ENCODE data around the gene NBEAL2.

Gene NBEAL2

GRCh38 chr3:46947546-46947901 lies 31.9 kb upstream of the NBEAL2 start:
- no peak for DNase-seq (ENCODE audit: insufficient read length)
- FAIRE-seq = no peak
- TF ChIP-seq POLR2AphosphoS5 (IDR thresholded peaks at IDR 0.05; ENCODE audit: low read depth, low read length) (no peak), TAF1 (IDR thresholded peaks at IDR 0.05; ENCODE audit: borderline replicate concordance, low read depth, low read length) (no peak), POLR2A (IDR thresholded peaks at IDR 0.05; ENCODE audit: low read depth, low read length) (no peak)

- TF ChIP-seq POLR2A (IDR thresholded peaks at IDR 0.05; ENCODE audit: low read depth, low read length) (no peak), POLR2AphosphoS5 (IDR thresholded peaks at IDR 0.05; ENCODE audit: low read depth, low read length) (no peak), TAF1 (IDR thresholded peaks at IDR 0.05; ENCODE audit: borderline replicate concordance, low read depth, low read length) (no peak)
- no peak for DNase-seq (ENCODE audit: insufficient read length)
- no peak for FAIRE-seq
These were observed 31.3 kb upstream of the NBEAL2 start for GRCh38 chr3:46947981-46948791.

GRCh38 chr3:46948830-46949671 lies 30.4 kb upstream of the NBEAL2 start:
- FAIRE-seq (peak; percentile 87), DNase-seq (ENCODE audit: insufficient read length) (no peak)
- no peak for TF ChIP-seq TAF1 (IDR thresholded peaks at IDR 0.05; ENCODE audit: borderline replicate concordance, low read depth, low read length)
- TF ChIP-seq POLR2A (IDR thresholded peaks at IDR 0.05; ENCODE audit: low read depth, low read length) = no peak
- no peak; the same call in 1 of the 2 replicates for TF ChIP-seq POLR2AphosphoS5 (IDR thresholded peaks at IDR 0.05; ENCODE audit: low read depth, low read length)

- no peak for FAIRE-seq
- no peak for TF ChIP-seq TAF1 (IDR thresholded peaks at IDR 0.05; ENCODE audit: borderline replicate concordance, low read depth, low read length)
- TF ChIP-seq POLR2A (IDR thresholded peaks at IDR 0.05; ENCODE audit: low read depth, low read length) = no peak
- TF ChIP-seq POLR2AphosphoS5 (IDR thresholded peaks at IDR 0.05; ENCODE audit: low read depth, low read length) = no peak
These were observed 29.3 kb upstream of the NBEAL2 start for GRCh38 chr3:46950177-46950576.

GRCh38 chr3:46950650-46951241 lies 28.7 kb upstream of the NBEAL2 start:
- DNase-seq (ENCODE audit: insufficient read length) (no peak), FAIRE-seq (no peak)
- TF ChIP-seq TAF1 (IDR thresholded peaks at IDR 0.05; ENCODE audit: borderline replicate concordance, low read depth, low read length) (no peak), POLR2AphosphoS5 (IDR thresholded peaks at IDR 0.05; ENCODE audit: low read depth, low read length) (no peak), POLR2A (IDR thresholded peaks at IDR 0.05; ENCODE audit: low read depth, low read length) (no peak)

More at GRCh38 chr3:46950177-46950576, 29.3 kb upstream of the NBEAL2 start:
- no peak for DNase-seq (ENCODE audit: insufficient read length)

- TF ChIP-seq POLR2AphosphoS5 (IDR thresholded peaks at IDR 0.05; ENCODE audit: low read depth, low read length) (no peak), POLR2A (IDR thresholded peaks at IDR 0.05; ENCODE audit: low read depth, low read length) (no peak), TAF1 (IDR thresholded peaks at IDR 0.05; ENCODE audit: borderline replicate concordance, low read depth, low read length) (no peak)
- FAIRE-seq = peak; percentile 40
- DNase-seq (ENCODE audit: insufficient read length) = no peak
These were observed 26.7 kb upstream of the NBEAL2 start for GRCh38 chr3:46952813-46953212.

- peak; percentile 87 for FAIRE-seq
- DNase-seq (ENCODE audit: insufficient read length) = no peak
- TF ChIP-seq POLR2A (IDR thresholded peaks at IDR 0.05; ENCODE audit: low read depth, low read length) (no peak), TAF1 (IDR thresholded peaks at IDR 0.05; ENCODE audit: borderline replicate concordance, low read depth, low read length) (no peak), POLR2AphosphoS5 (IDR thresholded peaks at IDR 0.05; ENCODE audit: low read depth, low read length) (no peak)
These were observed 26.0 kb upstream of the NBEAL2 start for GRCh38 chr3:46953234-46954010.

GRCh38 chr3:46954178-46954577 lies 25.3 kb upstream of the NBEAL2 start:
- peak; percentile 50 for FAIRE-seq
- no peak for TF ChIP-seq POLR2AphosphoS5 (IDR thresholded peaks at IDR 0.05; ENCODE audit: low read depth, low read length)
- no peak for TF ChIP-seq TAF1 (IDR thresholded peaks at IDR 0.05; ENCODE audit: borderline replicate concordance, low read depth, low read length)
- TF ChIP-seq POLR2A (IDR thresholded peaks at IDR 0.05; ENCODE audit: low read depth, low read length) = no peak
- no peak for DNase-seq (ENCODE audit: insufficient read length)

GRCh38 chr3:46955157-46955556 lies 24.3 kb upstream of the NBEAL2 start:
- FAIRE-seq = no peak

GRCh38 chr3:46955801-46956259 lies 23.6 kb upstream of the NBEAL2 start:
- TF ChIP-seq POLR2A (IDR thresholded peaks at IDR 0.05; ENCODE audit: low read depth, low read length) (0 out of 2 replicates have a peak, but pooled peaks have one; percentile 14), POLR2AphosphoS5 (IDR thresholded peaks at IDR 0.05; ENCODE audit: low read depth, low read length) (no peak)
- DNase-seq (ENCODE audit: insufficient read length) (no peak), FAIRE-seq (peak; percentile 82)

More at GRCh38 chr3:46955157-46955556, 24.3 kb upstream of the NBEAL2 start:
- DNase-seq (ENCODE audit: insufficient read length) = no peak
- TF ChIP-seq POLR2AphosphoS5 (IDR thresholded peaks at IDR 0.05; ENCODE audit: low read depth, low read length) (0 out of 2 replicates have a peak, but pooled peaks have one; percentile 12), TAF1 (IDR thresholded peaks at IDR 0.05; ENCODE audit: borderline replicate concordance, low read depth, low read length) (no peak)

All from GM12892 (cell line).